ENCODE results near the gene ECE1. TPM values are rescaled to one million over a fixed set of nuclear protein-coding genes. Genes with fewer than 3 reads are reported as not detected.

ECE1 gene
- total RNA-seq, 3 donors from 2014 or later, result 121 to 168 (median 149) TPM

- Mint-ChIP-seq H3K36me3 (ENCODE audit: insufficient read depth) (peaks cover 6% of the 10 kb centered on the region), H3K9me3 (no peaks in the 10 kb centered on the region), H3K27me3 (ENCODE audit: low read depth) (no peaks in the 10 kb centered on the region), H3K4me3 (no peak overlapping the region), H3K4me1 (ENCODE audit: low read depth) (peaks cover 82% of the 10 kb centered on the region)
- no peak for DNase-seq
- ATAC-seq, result no peak
These were observed 41.7 kb upstream of the ECE1 start for GRCh38 chr1:21331752-21332478.

- Mint-ChIP-seq H3K36me3 (ENCODE audit: insufficient read depth) (peaks cover 6% of the 10 kb centered on the region), H3K9me3 (no peaks in the 10 kb centered on the region), H3K4me3 (peak overlapping the region; percentile 6), H3K27me3 (ENCODE audit: low read depth) (no peaks in the 10 kb centered on the region), H3K4me1 (ENCODE audit: low read depth) (peaks cover 88% of the 10 kb centered on the region)
- ATAC-seq (no peak), DNase-seq (no peak)
These were observed 40.3 kb upstream of the ECE1 start for GRCh38 chr1:21330544-21330943.

GRCh38 chr1:21329209-21329844 lies 39.1 kb upstream of the ECE1 start:
- H3K4me1 Mint-ChIP-seq (ENCODE audit: low read depth), result peaks cover 88% of the 10 kb centered on the region
- ATAC-seq (no peak), DNase-seq (no peak)
- H3K27me3 Mint-ChIP-seq (ENCODE audit: low read depth), result no peaks in the 10 kb centered on the region
- peaks cover 6% of the 10 kb centered on the region for H3K36me3 Mint-ChIP-seq (ENCODE audit: insufficient read depth)
- peak overlapping the region; percentile 6 for H3K4me3 Mint-ChIP-seq
- no peaks in the 10 kb centered on the region for H3K9me3 Mint-ChIP-seq

DNA sequence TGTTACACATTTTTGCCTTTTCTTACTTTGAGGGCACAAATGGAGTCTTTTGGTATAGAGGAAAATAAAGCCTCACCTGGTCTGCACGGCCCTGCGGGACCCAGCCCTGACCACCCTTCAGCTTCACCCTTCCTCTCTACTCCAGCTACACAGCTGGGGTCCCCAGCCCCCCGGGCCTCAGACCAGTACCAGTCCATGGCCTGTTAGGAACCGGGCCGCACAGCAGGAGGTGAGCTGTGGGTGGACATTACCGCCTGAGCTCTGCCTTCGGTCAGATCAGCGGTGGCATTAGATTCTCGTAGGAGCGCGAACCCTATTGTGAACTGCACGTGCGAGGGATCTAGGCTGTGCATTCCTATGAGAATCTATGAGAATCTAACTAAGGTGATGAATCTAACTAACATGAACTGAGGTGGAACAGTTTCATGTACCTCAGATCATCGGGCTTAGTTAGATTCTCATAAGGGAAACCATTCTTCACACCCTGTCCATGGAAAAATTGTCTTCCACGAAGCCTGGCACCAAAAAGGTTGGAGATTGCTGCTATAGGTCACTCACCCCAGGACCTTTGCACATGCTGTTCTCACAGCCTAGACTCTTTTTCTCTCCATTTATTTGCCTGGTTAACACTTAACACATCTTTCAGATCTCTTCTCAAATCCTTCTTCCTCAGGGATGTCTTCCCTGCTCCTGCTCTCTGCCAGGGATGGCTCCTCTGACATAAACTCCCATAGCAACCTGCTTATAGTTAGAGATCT lies 37.5 kb upstream of the ECE1 start:
- H3K4me1 Mint-ChIP-seq (ENCODE audit: low read depth), result peaks cover 91% of the 10 kb centered on the region
- H3K9me3 Mint-ChIP-seq, result no peaks in the 10 kb centered on the region
- no peaks in the 10 kb centered on the region for H3K27me3 Mint-ChIP-seq (ENCODE audit: low read depth)
- no peak overlapping the region for H3K4me3 Mint-ChIP-seq
- peaks cover 6% of the 10 kb centered on the region for H3K36me3 Mint-ChIP-seq (ENCODE audit: insufficient read depth)
- no peak for ATAC-seq
- DNase-seq, result no peak

GRCh38 chr1:21326861-21327344 lies 36.6 kb upstream of the ECE1 start:
- Mint-ChIP-seq H3K9me3 (no peaks in the 10 kb centered on the region), H3K4me3 (no peak overlapping the region), H3K27me3 (ENCODE audit: low read depth) (no peaks in the 10 kb centered on the region)

DNA sequence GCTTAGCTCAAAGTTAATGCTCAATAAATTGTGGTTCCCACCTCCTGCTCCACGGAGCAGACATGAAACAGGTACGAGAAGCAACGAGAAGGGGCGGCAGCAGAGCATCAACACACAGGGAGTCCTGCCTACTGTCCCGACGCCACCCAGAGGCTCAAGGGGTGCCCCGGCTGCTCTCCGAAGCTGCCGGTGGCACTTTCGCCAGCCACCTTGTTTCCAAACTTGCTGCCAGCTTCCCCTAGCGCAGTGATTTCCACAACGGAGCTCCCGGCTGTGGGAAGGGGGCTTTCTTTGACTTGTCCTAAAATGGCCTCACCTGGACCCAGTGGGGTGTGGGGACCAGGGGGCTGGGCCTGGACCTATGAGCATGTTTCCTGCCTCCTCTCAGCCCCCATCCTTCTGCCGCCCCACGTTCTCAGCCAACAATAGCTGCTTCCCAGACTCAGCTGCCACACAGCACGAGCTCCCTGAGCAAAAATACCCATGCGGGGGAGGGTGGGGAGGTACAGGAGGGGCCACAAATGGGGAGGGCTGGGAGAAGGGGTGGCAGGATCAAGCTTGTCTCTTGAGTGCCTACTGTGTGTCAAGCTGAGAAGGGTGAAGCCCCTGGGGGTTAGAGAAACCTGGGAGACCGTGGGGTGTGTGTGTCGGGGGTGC lies 35.6 kb upstream of the ECE1 start:
- H3K4me3 Mint-ChIP-seq, result peak overlapping the region; percentile 67
- H3K27me3 Mint-ChIP-seq (ENCODE audit: low read depth), result no peaks in the 10 kb centered on the region
- H3K4me1 Mint-ChIP-seq (ENCODE audit: low read depth), result peaks cover 89% of the 10 kb centered on the region

More at GRCh38 chr1:21326861-21327344, 36.6 kb upstream of the ECE1 start:
- DNase-seq, result no peak
- Mint-ChIP-seq H3K4me1 (ENCODE audit: low read depth) (peaks cover 93% of the 10 kb centered on the region), H3K36me3 (ENCODE audit: insufficient read depth) (peaks cover 6% of the 10 kb centered on the region)
- no peak for ATAC-seq

GRCh38 chr1:21325231-21325718 lies 35.0 kb upstream of the ECE1 start:
- H3K4me1 Mint-ChIP-seq (ENCODE audit: low read depth), result peaks cover 87% of the 10 kb centered on the region
- DNase-seq, result no peak
- peak overlapping the region; percentile 67 for H3K4me3 Mint-ChIP-seq
- ATAC-seq, result peak; percentile 16 to 23
- peaks cover 9% of the 10 kb centered on the region for H3K36me3 Mint-ChIP-seq (ENCODE audit: insufficient read depth)
- H3K27me3 Mint-ChIP-seq (ENCODE audit: low read depth), result no peaks in the 10 kb centered on the region
- no peaks in the 10 kb centered on the region for H3K9me3 Mint-ChIP-seq

More for the DNA sequence above, 35.6 kb upstream of the ECE1 start:
- no peaks in the 10 kb centered on the region for H3K9me3 Mint-ChIP-seq
- H3K36me3 Mint-ChIP-seq (ENCODE audit: insufficient read depth), result peaks cover 6% of the 10 kb centered on the region
- DNase-seq (no peak), ATAC-seq (no peak)

- H3K4me1 Mint-ChIP-seq (ENCODE audit: low read depth), result peaks cover 83% of the 10 kb centered on the region
- peak overlapping the region; percentile 67 for H3K4me3 Mint-ChIP-seq
- H3K9me3 Mint-ChIP-seq, result no peaks in the 10 kb centered on the region
- DNase-seq (peak; percentile 72), ATAC-seq (peak; percentile 85)
- peaks cover 9% of the 10 kb centered on the region for H3K36me3 Mint-ChIP-seq (ENCODE audit: insufficient read depth)
- H3K27me3 Mint-ChIP-seq (ENCODE audit: low read depth), result no peaks in the 10 kb centered on the region
These were observed 34.3 kb upstream of the ECE1 start for GRCh38 chr1:21324368-21325141.

GRCh38 chr1:21323091-21323490 lies 32.8 kb upstream of the ECE1 start:
- Mint-ChIP-seq H3K27me3 (ENCODE audit: low read depth) (no peaks in the 10 kb centered on the region), H3K9me3 (no peaks in the 10 kb centered on the region), H3K4me1 (ENCODE audit: low read depth) (peaks cover 70% of the 10 kb centered on the region), H3K4me3 (no peak overlapping the region), H3K36me3 (ENCODE audit: insufficient read depth) (peaks cover 5% of the 10 kb centered on the region)
- DNase-seq (no peak), ATAC-seq (no peak)

DNA sequence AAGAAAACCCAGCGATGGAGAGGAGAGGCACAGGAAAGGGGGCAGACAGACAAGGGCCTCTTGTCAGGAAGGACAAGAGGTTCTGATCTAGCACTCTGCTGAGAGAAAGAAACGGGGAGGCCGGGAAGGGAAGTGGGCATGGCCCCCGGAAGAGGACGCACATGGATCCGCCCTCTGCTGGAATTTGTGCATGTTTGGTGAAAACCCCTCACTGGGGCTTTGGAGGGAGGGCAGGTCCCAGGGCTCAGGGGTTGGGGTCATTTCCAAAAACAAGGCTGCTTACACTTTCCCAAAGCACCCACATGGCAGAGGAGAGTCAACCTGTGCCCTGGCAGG lies 32.4 kb upstream of the ECE1 start:
- H3K4me1 Mint-ChIP-seq (ENCODE audit: low read depth), result peaks cover 68% of the 10 kb centered on the region
- H3K9me3 Mint-ChIP-seq, result no peaks in the 10 kb centered on the region
- no peaks in the 10 kb centered on the region for H3K27me3 Mint-ChIP-seq (ENCODE audit: low read depth)
- DNase-seq (no peak), ATAC-seq (no peak)
- peaks cover 3% of the 10 kb centered on the region for H3K36me3 Mint-ChIP-seq (ENCODE audit: insufficient read depth)
- peak overlapping the region; percentile 5 for H3K4me3 Mint-ChIP-seq

GRCh38 chr1:21321963-21322680 lies 31.9 kb upstream of the ECE1 start:
- Mint-ChIP-seq H3K9me3 (no peaks in the 10 kb centered on the region), H3K27me3 (ENCODE audit: low read depth) (no peaks in the 10 kb centered on the region), H3K36me3 (ENCODE audit: insufficient read depth) (peaks cover 3% of the 10 kb centered on the region), H3K4me1 (ENCODE audit: low read depth) (peaks cover 63% of the 10 kb centered on the region), H3K4me3 (peak overlapping the region; percentile 5)
- no peak for DNase-seq
- ATAC-seq, result no peak

- Mint-ChIP-seq H3K4me3 (no peak overlapping the region), H3K4me1 (ENCODE audit: low read depth) (peaks cover 52% of the 10 kb centered on the region), H3K9me3 (no peaks in the 10 kb centered on the region), H3K36me3 (ENCODE audit: insufficient read depth) (peaks cover 7% of the 10 kb centered on the region), H3K27me3 (ENCODE audit: low read depth) (no peaks in the 10 kb centered on the region)
- DNase-seq (no peak), ATAC-seq (no peak)
These were observed 30.3 kb upstream of the ECE1 start for GRCh38 chr1:21320410-21321108.
